Vagina (tissue), 2 donors: Measurements from ENCODE around the gene CIAO3.

Source experiments
- POLR2A ChIP-seq, 2 donors: fragments of 450-650 bp; IDR thresholded peaks; one replicate each; pipeline ENCODE4 v1.6.1; 2017; ENCODE audit warnings: antibody characterized with exemption in 2 of 2, mild to moderate bottlenecking in 2 of 2, moderate library complexity in 2 of 2
- POLR2AphosphoS5 ChIP-seq, 2 donors: sonication (generic); formaldehyde crosslinking; IDR thresholded peaks; one replicate each; pipeline ENCODE4 v1.9.0; 2017; ENCODE audit warnings: antibody characterized with exemption in 2 of 2, mild to moderate bottlenecking in 2 of 2, low read depth in 1 of 2; ENCODE audit not compliant: insufficient read depth in 1 of 2
- TF ChIP-seq, protein P1 (sequence below), 3 experiments: fragments of 450-650 bp in 2 of 3; fragments of 200-600 bp in 1 of 3; sonication (generic) in 1 of 3; IDR thresholded peaks; one replicate each; pipeline ENCODE4 v1.5.1; 2017 to 2019; ENCODE audit warnings: antibody characterized with exemption in 3 of 3, mild to moderate bottlenecking in 2 of 3, moderate library complexity in 2 of 3

DNA sequence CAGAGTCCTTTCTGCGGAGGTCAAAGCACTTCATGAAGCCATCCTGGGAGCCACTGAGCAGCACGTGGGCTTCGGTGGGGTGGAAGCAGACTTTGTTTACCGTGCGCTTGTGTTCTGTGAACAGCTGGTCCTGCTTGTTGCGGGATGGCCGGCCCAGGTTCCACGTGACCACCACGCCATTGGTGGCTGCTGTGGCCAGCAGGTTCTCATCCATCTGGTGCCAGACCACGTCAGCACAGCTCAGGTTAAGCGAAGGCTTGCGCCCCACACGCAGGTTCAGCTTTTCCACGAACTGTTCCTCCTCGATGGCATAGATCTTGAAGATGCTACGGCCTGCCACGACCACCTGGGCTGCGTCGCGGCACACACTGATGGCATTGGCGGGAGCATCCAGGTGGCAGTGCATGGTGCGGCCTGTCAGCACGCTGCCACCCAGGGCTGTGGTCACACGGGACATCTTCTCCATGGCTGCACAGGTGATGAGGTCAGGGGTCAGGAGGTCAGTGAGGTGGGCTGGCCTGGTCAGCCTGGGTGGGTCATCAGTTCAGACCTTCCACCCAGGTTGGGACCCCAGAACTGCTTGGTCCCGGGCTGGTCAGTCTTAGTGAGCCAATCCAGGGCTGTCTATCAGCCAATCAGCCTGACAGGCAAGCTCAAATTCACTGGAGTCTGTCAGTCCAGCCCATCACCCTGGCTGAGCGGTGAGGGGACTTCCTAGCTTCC lies 51.5 kb downstream of the CIAO3 start:
- no peak for TF ChIP-seq POLR2A (IDR thresholded peaks at IDR 0.05)
- TF ChIP-seq, protein P1, sequence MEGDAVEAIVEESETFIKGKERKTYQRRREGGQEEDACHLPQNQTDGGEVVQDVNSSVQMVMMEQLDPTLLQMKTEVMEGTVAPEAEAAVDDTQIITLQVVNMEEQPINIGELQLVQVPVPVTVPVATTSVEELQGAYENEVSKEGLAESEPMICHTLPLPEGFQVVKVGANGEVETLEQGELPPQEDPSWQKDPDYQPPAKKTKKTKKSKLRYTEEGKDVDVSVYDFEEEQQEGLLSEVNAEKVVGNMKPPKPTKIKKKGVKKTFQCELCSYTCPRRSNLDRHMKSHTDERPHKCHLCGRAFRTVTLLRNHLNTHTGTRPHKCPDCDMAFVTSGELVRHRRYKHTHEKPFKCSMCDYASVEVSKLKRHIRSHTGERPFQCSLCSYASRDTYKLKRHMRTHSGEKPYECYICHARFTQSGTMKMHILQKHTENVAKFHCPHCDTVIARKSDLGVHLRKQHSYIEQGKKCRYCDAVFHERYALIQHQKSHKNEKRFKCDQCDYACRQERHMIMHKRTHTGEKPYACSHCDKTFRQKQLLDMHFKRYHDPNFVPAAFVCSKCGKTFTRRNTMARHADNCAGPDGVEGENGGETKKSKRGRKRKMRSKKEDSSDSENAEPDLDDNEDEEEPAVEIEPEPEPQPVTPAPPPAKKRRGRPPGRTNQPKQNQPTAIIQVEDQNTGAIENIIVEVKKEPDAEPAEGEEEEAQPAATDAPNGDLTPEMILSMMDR (IDR thresholded peaks at IDR 0.05), result no peak
- no peak for TF ChIP-seq POLR2AphosphoS5 (IDR thresholded peaks at IDR 0.05; ENCODE audit: insufficient read depth in 1 of 2, low read depth in 1 of 2)
